Hepatocyte (in vitro differentiated cells): ENCODE data around the gene NOVA1. TPM values are rescaled to one million over a fixed set of nuclear protein-coding genes. Genes with fewer than 3 reads are reported as not detected.
A peak's percentile ranks its signal among the peaks of the same experiment; 100 is the strongest.

Experiments
- DNase-seq: peaks from one replicate; pipeline ENCODE4 v3.0.0-alpha.2; 2016; ENCODE audit warnings: low spot score
- H2AFZ ChIP-seq: fragments of 200-600 bp; sonication (generic); 2 replicates; pipeline ENCODE4 v1.6.0; 2016; ENCODE audit warnings: antibody characterized with exemption, mild to moderate bottlenecking
- H3K27ac ChIP-seq: fragments of 200-600 bp; sonication (generic); 2 replicates; pipeline ENCODE4 v1.5.1; 2016; ENCODE audit warnings: mild to moderate bottlenecking
- H3K27me3 ChIP-seq: fragments of 200-600 bp; sonication (generic); 2 replicates; pipeline ENCODE4 v1.6.1; 2016
- H3K36me3 ChIP-seq: fragments of 200-600 bp; sonication (generic); replicated peaks from 2 replicates; pipeline ENCODE4 v1.5.1; 2016; ENCODE audit warnings: low read depth; ENCODE audit not compliant: insufficient read depth
- H3K4me1 ChIP-seq: fragments of 200-600 bp; sonication (generic); 2 replicates; pipeline ENCODE4 v1.5.1; 2016; ENCODE audit warnings: mild to moderate bottlenecking, moderate library complexity; ENCODE audit not compliant: insufficient read depth
- H3K4me2 ChIP-seq: fragments of 200-600 bp; sonication (generic); 2 replicates; pipeline ENCODE4 v1.6.0; 2016
- H3K4me3 ChIP-seq: fragments of 200-600 bp; sonication (generic); 2 replicates; pipeline ENCODE4 v1.5.1; 2016; ENCODE audit warnings: mild to moderate bottlenecking
- H3K79me2 ChIP-seq: fragments of 200-600 bp; sonication (generic); 2 replicates; pipeline ENCODE4 v1.6.0; 2017; ENCODE audit warnings: mild to moderate bottlenecking
- H3K9me2 ChIP-seq: fragments of 200-600 bp; sonication (generic); replicated peaks from 2 replicates; pipeline ENCODE4 v1.6.0; 2017; ENCODE audit warnings: mild to moderate bottlenecking; ENCODE audit not compliant: insufficient read depth
- H3K9me3 ChIP-seq: fragments of 200-600 bp; sonication (generic); 2 replicates; pipeline ENCODE4 v1.5.1; 2016; ENCODE audit warnings: low read depth, mild to moderate bottlenecking
- H4K20me1 ChIP-seq: fragments of 200-600 bp; sonication (generic); 2 replicates; pipeline ENCODE4 v1.6.0; 2016; ENCODE audit warnings: mild to moderate bottlenecking; ENCODE audit not compliant: insufficient read depth, poor library complexity, severe bottlenecking
- EZH2 ChIP-seq: fragments of 200-600 bp; sonication (generic); IDR thresholded peaks from 2 replicates; pipeline ENCODE4 v1.6.1; 2016; ENCODE audit warnings: antibody characterized with exemption, mild to moderate bottlenecking, borderline replicate concordance
- EZH2phosphoT487 ChIP-seq: fragments of 200-600 bp; sonication (generic); IDR thresholded peaks from one replicate; pipeline ENCODE4 v1.6.1; 2018; ENCODE audit warnings: antibody characterized with exemption, mild to moderate bottlenecking, low read depth, moderate library complexity; ENCODE audit not compliant: unreplicated experiment, severe bottlenecking
- WGBS: methylation state at CpG from one replicate; pipeline ENCODE4 v1.1.6; 2016; ENCODE audit warnings: low lambda C conversion rate; ENCODE audit errors: missing lambda C conversion rate; 5-methylcytosine and 5-hydroxymethylcytosine counted together
- polyA plus RNA-seq: library from polyadenylated mRNA; unstranded; fragments of >200 nt; fragmentation: Nextera tagmentation; extraction: Ambion mirVana; gene quantifications from 2 replicates; pipeline ENCODE4 v1.2.1, GENCODE V29; 2016
- total RNA-seq: library from RNA; depleted of rRNA; stranded (reverse); fragments of >200 nt; gene quantifications from 2 replicates; pipeline ENCODE4 v1.2.3, GENCODE V29; 2014
- TF ChIP-seq, protein P1 (sequence below): fragments of 200-600 bp; sonication (generic); IDR thresholded peaks from 2 replicates; pipeline ENCODE4 v1.5.1; 2016; ENCODE audit warnings: antibody characterized with exemption, mild to moderate bottlenecking; ENCODE audit not compliant: poor library complexity

The NOVA1 gene
- total and polyA plus RNA-seq, 2 experiments from 2014 or later = 1.7 to 2.7 TPM

DNA sequence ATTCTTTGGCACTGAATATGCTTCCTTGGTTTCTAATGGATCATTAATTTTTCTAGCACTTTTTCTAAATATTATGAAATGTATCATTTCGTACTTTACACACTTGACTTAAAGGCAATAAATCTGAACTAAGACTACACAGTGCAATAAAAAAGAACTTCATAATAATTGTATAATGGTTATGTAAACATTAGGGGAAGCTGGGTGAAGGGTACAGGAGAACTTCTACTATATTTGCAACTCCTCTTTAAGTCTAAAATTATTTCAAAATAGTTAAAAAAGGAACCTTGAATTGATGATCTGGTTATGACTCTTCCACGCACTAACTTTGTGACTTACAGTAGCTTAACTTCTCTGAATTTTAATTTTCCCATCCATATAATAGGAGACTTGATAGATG is 5.1 kb upstream of the NOVA1 start:
- TF ChIP-seq EZH2phosphoT487 (no peak), EZH2 (no peak)
- TF ChIP-seq, protein P1, sequence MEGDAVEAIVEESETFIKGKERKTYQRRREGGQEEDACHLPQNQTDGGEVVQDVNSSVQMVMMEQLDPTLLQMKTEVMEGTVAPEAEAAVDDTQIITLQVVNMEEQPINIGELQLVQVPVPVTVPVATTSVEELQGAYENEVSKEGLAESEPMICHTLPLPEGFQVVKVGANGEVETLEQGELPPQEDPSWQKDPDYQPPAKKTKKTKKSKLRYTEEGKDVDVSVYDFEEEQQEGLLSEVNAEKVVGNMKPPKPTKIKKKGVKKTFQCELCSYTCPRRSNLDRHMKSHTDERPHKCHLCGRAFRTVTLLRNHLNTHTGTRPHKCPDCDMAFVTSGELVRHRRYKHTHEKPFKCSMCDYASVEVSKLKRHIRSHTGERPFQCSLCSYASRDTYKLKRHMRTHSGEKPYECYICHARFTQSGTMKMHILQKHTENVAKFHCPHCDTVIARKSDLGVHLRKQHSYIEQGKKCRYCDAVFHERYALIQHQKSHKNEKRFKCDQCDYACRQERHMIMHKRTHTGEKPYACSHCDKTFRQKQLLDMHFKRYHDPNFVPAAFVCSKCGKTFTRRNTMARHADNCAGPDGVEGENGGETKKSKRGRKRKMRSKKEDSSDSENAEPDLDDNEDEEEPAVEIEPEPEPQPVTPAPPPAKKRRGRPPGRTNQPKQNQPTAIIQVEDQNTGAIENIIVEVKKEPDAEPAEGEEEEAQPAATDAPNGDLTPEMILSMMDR = no peak
- DNase-seq = no peak
- Histone ChIP-seq H3K4me3 (no peak overlapping the region), H3K9me3 (no peaks in the 10 kb centered on the region), H3K79me2 (no peaks in the 10 kb centered on the region), H2AFZ (no peak overlapping the region), H3K4me1 (no peaks in the 10 kb centered on the region), H3K36me3 (no peaks in the 10 kb centered on the region), H3K27me3 (peaks cover 19% of the 10 kb centered on the region), H4K20me1 (no peaks in the 10 kb centered on the region), H3K4me2 (no peak overlapping the region), H3K9me2 (no peaks in the 10 kb centered on the region), H3K27ac (no peak overlapping the region)
- WGBS = 90% methylated on average over 2 of the region's 2 CpGs

DNA sequence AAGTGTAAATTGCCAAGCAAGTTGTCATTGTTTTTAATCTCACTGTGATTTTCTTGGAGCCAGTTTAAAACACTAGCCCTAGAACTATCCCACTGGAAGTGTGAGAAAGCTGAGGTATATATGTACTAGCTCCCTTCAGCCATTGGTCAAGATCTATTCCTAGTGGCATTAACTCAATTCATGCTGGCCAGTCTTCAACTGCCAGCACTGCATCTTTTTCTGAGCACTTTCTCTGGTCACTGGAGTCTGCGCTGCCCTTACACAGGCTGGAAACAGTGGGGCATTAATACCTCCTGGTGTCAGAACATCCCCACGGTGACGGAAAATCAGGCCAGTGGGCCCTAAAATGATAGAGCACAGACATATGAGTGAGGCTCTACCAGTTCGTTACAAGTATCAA is 4.0 kb upstream of the NOVA1 start:
- no peak for DNase-seq
- TF ChIP-seq, protein P1 = no peak
- no peak for TF ChIP-seq EZH2
- no peak for TF ChIP-seq EZH2phosphoT487
- no peak overlapping the region for H3K27ac ChIP-seq
- H3K9me2 ChIP-seq = no peaks in the 10 kb centered on the region
- H3K4me2 ChIP-seq = no peak overlapping the region
- 85% methylated on average over 4 of the region's 4 CpGs for WGBS
- no peaks in the 10 kb centered on the region for H3K36me3 ChIP-seq
- H3K27me3 ChIP-seq = peaks cover 19% of the 10 kb centered on the region
- H2AFZ ChIP-seq = no peak overlapping the region
- H3K4me1 ChIP-seq = no peaks in the 10 kb centered on the region
- H4K20me1 ChIP-seq = no peaks in the 10 kb centered on the region
- no peaks in the 10 kb centered on the region for H3K79me2 ChIP-seq
- no peak overlapping the region for H3K4me3 ChIP-seq
- H3K9me3 ChIP-seq = no peaks in the 10 kb centered on the region

DNA sequence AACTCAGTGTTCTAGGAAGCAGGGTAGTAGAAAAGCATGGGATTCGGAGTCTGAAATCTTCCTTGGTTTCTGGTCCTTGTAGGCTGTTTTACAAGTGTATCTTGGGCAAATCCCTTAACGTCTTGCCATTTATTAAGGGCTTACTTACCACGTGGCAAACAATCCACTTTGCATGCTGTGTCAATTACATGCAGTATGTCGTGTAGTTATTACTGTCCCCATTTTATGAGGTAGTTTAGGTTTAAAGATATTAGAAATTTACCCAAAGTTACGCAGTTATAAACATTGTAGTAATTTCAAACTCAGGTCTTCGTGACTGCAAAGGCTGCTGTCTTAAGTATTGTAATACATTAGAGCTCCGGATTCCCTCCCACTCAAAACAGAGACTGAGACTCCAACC is 1.5 kb upstream of the NOVA1 start:
- TF ChIP-seq EZH2phosphoT487 (no peak), EZH2 (no peak)
- TF ChIP-seq, protein P1 = no peak
- H3K9me2 ChIP-seq = no peaks in the 10 kb centered on the region
- WGBS = 37% methylated on average over 7 of the region's 7 CpGs
- no peaks in the 10 kb centered on the region for H4K20me1 ChIP-seq
- peaks cover 27% of the 10 kb centered on the region for H3K27me3 ChIP-seq
- peak overlapping the region; percentile 82 for H3K4me2 ChIP-seq
- H3K79me2 ChIP-seq = no peaks in the 10 kb centered on the region
- H3K9me3 ChIP-seq = no peaks in the 10 kb centered on the region
- peak overlapping the region; percentile 95 for H3K4me3 ChIP-seq
- no peak for DNase-seq
- H3K4me1 ChIP-seq = no peaks in the 10 kb centered on the region
- H3K27ac ChIP-seq = no peak overlapping the region
- H3K36me3 ChIP-seq = no peaks in the 10 kb centered on the region
- H2AFZ ChIP-seq = peak overlapping the region; percentile 73

DNA sequence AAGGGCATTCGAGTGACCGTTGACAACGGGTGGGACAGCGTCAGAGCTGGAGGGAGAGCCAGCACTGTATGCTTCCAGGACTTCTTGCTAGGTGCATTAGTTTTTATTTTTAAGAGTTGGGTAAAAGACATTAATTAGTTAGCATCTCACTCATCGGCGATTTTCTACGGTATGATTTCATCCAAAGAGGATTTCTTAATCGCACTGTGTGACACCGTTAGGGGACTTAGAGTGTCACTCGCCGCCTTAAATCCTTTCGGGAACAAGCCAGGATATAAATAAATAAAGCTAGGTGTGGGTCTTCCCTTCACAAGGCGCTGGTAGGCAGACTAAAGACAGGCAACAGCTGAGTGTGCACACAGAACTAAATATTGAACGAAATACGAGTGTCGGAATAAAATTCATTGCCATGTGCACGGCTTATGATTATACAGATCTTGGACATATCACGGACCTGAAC is 869 bp upstream of the NOVA1 start:
- Histone ChIP-seq H3K79me2 (no peaks in the 10 kb centered on the region), H3K27me3 (peaks cover 27% of the 10 kb centered on the region), H3K4me1 (no peaks in the 10 kb centered on the region), H3K4me2 (peak overlapping the region; percentile 82), H4K20me1 (no peaks in the 10 kb centered on the region), H3K4me3 (peak overlapping the region; percentile 95), H2AFZ (peak overlapping the region; percentile 73), H3K27ac (no peak overlapping the region), H3K9me2 (no peaks in the 10 kb centered on the region), H3K36me3 (no peaks in the 10 kb centered on the region), H3K9me3 (no peaks in the 10 kb centered on the region)
- no peak for DNase-seq
- TF ChIP-seq EZH2 = no peak
- TF ChIP-seq, protein P1 = no peak
- TF ChIP-seq EZH2phosphoT487 = no peak
- WGBS = 3% methylated on average over 17 of the region's 18 CpGs
